Liver (tissue), 9 donors: Measurements from ENCODE around the gene MORN4. TPM values are rescaled to one million over a fixed set of nuclear protein-coding genes. Genes with fewer than 3 reads are reported as not detected.
"Not testable (repeated sequence)": the region's sequence is repeated elsewhere in the genome, so short reads cannot be mapped to it uniquely, and the experiment has no call there.

Experiments used
- DNase-seq: peaks from one replicate; pipeline ENCODE4 v3.0.0-alpha.2; 2017; ENCODE audit warnings: low spot score
- H3K27ac ChIP-seq, 2 donors: one replicate each; pipeline ENCODE4 v1.7.0; 2013; ENCODE audit warnings: inconsistent platforms in 2 of 2, low read length in 2 of 2, control low read depth in 1 of 2, low read depth in 1 of 2, mild to moderate bottlenecking in 1 of 2
- H3K27me3 ChIP-seq, 4 donors: one replicate each; pipeline versions ENCODE4 v1.6.1 to v1.7.0; 2013; ENCODE audit warnings: low read length in 3 of 4, inconsistent platforms in 1 of 4, mild to moderate bottlenecking in 1 of 4, moderate library complexity in 1 of 4; ENCODE audit not compliant: control insufficient read depth in 4 of 4, insufficient read depth in 4 of 4
- H3K36me3 ChIP-seq, 4 donors: one replicate each; pipeline versions ENCODE4 v1.6.1 to v1.7.0; 2013; ENCODE audit warnings: low read length in 3 of 4, mild to moderate bottlenecking in 3 of 4, low read depth in 1 of 4, moderate library complexity in 1 of 4; ENCODE audit not compliant: control insufficient read depth in 4 of 4, insufficient read depth in 3 of 4
- H3K4me1 ChIP-seq, 4 donors: one replicate each; pipeline versions ENCODE4 v1.6.1 to v1.7.0; 2013; ENCODE audit warnings: low read length in 3 of 4, mild to moderate bottlenecking in 3 of 4, moderate library complexity in 1 of 4; ENCODE audit not compliant: control insufficient read depth in 4 of 4, insufficient read depth in 4 of 4
- H3K4me3 ChIP-seq, 3 donors: one replicate each; pipeline versions ENCODE4 v1.6.1 to v1.7.0; 2013; ENCODE audit warnings: low read length in 3 of 3, control low read depth in 1 of 3, low read depth in 1 of 3, mild to moderate bottlenecking in 1 of 3
- H3K9ac ChIP-seq, 2 donors: one replicate each; pipeline ENCODE4 v1.7.0; 2013; ENCODE audit warnings: low read length in 2 of 2, mild to moderate bottlenecking in 2 of 2, moderate library complexity in 2 of 2, control low read depth in 1 of 2, low read depth in 1 of 2
- H3K9me3 ChIP-seq, 4 donors: one replicate each; pipeline versions ENCODE4 v1.6.1 to v1.7.0; 2013; ENCODE audit warnings: low read length in 3 of 4; ENCODE audit not compliant: control insufficient read depth in 4 of 4
- EGR1 ChIP-seq, 2 donors: IDR thresholded peaks; 2 replicates each; pipeline ENCODE4 v1.6.1; 2016 to 2018; ENCODE audit warnings: antibody characterized with exemption in 2 of 2, low read depth in 2 of 2
- FOXA1 ChIP-seq: IDR thresholded peaks from 2 replicates; pipeline ENCODE4 v1.6.1; 2016; ENCODE audit warnings: antibody characterized with exemption
- HNF4A ChIP-seq, 2 donors: conservative IDR thresholded peaks; 2 replicates each; pipeline ENCODE4 v1.6.1; 2016; ENCODE audit warnings: antibody characterized with exemption in 2 of 2, mild to moderate bottlenecking in 2 of 2
- HNF4G ChIP-seq: IDR thresholded peaks from 2 replicates; pipeline ENCODE4 v1.6.1; 2016; ENCODE audit warnings: antibody characterized with exemption
- JUND ChIP-seq, 2 donors: IDR thresholded peaks; 2 replicates each; pipeline ENCODE4 v1.6.1; 2016; ENCODE audit warnings: antibody characterized with exemption in 2 of 2
- NR2F2 ChIP-seq: IDR thresholded peaks from 2 replicates; pipeline ENCODE4 v1.6.1; 2016; ENCODE audit warnings: antibody characterized with exemption
- RAD21 ChIP-seq, 2 donors: IDR thresholded peaks; 2 replicates each; pipeline ENCODE4 v1.6.1; 2016; ENCODE audit warnings: antibody characterized with exemption in 2 of 2, mild to moderate bottlenecking in 2 of 2
- RXRA ChIP-seq, 2 donors: IDR thresholded peaks; 2 replicates each; pipeline ENCODE4 v1.6.1; 2017 to 2018; ENCODE audit warnings: antibody characterized with exemption in 2 of 2, mild to moderate bottlenecking in 1 of 2
- SP1 ChIP-seq: IDR thresholded peaks from 2 replicates; pipeline ENCODE4 v1.6.1; 2018; ENCODE audit warnings: antibody characterized with exemption, mild to moderate bottlenecking
- YY1 ChIP-seq: IDR thresholded peaks from 2 replicates; pipeline ENCODE4 v1.6.1; 2016; ENCODE audit warnings: antibody characterized with exemption, mild to moderate bottlenecking
- WGBS: extraction: QIAGEN DNeasy Blood & Tissue Kit; methylation state at CpG from one replicate; pipeline ENCODE4 v1.1.7; 2013; 5-methylcytosine and 5-hydroxymethylcytosine counted together
- polyA plus RNA-seq, 2 donors: library from polyadenylated mRNA; stranded (reverse) in 1 of 2; unstranded in 1 of 2; fragments of 200-250 nt in 1 of 2; fragments of >200 nt in 1 of 2; fragmentation: Nextera tagmentation in 1 of 2; extraction: Ambion mirVana in 1 of 2; gene quantifications; one replicate each; pipeline versions ENCODE4 v1.2.1 to v1.2.3, GENCODE V29; 2013 to 2015
- total RNA-seq, 2 donors: library from RNA; depleted of rRNA; stranded (reverse); fragments of >200 nt; gene quantifications; one replicate each; pipeline ENCODE4 v1.2.3, GENCODE V29; 2014
- TF ChIP-seq, protein P1 (sequence below): IDR thresholded peaks from 2 replicates; pipeline ENCODE4 v1.6.1; 2016; ENCODE audit warnings: antibody characterized with exemption
- TF ChIP-seq, protein P2 (sequence below): IDR thresholded peaks from 2 replicates; pipeline ENCODE4 v1.6.1; 2016; ENCODE audit warnings: antibody characterized with exemption
- TF ChIP-seq, protein P3 (sequence below): IDR thresholded peaks from 2 replicates; pipeline ENCODE4 v1.6.1; 2016; ENCODE audit warnings: antibody characterized with exemption, mild to moderate bottlenecking
- TF ChIP-seq, protein P4 (sequence below): IDR thresholded peaks from 2 replicates; pipeline ENCODE4 v1.6.1; 2016; ENCODE audit warnings: antibody characterized with exemption
- donor health status: healthy.
- donor health status: healthy.
- donor health status: healthy.
- donor health status: healthy.
- donor health status: healthy.

MORN4 gene
- total and polyA plus RNA-seq, 4 donors, result 0.42 to 3.1 (median 2.1) TPM

DNA sequence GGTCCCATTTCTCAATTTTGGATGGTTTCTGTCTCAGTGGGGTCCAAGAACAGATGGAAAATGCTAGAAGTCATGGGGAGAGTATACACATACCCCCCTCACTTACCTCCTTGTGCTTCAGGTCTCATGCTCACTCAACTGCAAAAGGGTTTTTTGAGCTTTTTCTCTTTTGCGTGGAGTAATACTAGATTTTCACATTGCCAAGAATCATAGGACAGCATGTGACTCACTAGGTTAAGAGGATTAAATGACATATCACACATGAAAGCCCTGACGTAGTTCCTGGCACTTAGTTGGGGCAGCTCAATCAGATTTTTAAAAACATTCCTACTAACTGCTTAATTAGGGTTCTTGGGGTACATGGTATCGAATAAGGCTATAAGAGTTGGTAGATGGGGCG, 11.6 kb upstream of the MORN4 start:
- TF ChIP-seq, protein P1, sequence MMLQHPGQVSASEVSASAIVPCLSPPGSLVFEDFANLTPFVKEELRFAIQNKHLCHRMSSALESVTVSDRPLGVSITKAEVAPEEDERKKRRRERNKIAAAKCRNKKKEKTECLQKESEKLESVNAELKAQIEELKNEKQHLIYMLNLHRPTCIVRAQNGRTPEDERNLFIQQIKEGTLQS, result no peak
- TF ChIP-seq JUND (IDR thresholded peaks at IDR 0.05) (no peak), NR2F2 (no peak), HNF4G (no peak), HNF4A (conservative IDR thresholded peaks at IDR 0.05) (no peak), SP1 (no peak), FOXA1 (no peak), RXRA (IDR thresholded peaks at IDR 0.05) (no peak), YY1 (no peak), EGR1 (IDR thresholded peaks at IDR 0.05; ENCODE audit: low read depth in 2 of 2) (no peak)
- TF ChIP-seq, protein P2, sequence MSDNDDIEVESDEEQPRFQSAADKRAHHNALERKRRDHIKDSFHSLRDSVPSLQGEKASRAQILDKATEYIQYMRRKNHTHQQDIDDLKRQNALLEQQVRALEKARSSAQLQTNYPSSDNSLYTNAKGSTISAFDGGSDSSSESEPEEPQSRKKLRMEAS, result no peak
- TF ChIP-seq, protein P3, sequence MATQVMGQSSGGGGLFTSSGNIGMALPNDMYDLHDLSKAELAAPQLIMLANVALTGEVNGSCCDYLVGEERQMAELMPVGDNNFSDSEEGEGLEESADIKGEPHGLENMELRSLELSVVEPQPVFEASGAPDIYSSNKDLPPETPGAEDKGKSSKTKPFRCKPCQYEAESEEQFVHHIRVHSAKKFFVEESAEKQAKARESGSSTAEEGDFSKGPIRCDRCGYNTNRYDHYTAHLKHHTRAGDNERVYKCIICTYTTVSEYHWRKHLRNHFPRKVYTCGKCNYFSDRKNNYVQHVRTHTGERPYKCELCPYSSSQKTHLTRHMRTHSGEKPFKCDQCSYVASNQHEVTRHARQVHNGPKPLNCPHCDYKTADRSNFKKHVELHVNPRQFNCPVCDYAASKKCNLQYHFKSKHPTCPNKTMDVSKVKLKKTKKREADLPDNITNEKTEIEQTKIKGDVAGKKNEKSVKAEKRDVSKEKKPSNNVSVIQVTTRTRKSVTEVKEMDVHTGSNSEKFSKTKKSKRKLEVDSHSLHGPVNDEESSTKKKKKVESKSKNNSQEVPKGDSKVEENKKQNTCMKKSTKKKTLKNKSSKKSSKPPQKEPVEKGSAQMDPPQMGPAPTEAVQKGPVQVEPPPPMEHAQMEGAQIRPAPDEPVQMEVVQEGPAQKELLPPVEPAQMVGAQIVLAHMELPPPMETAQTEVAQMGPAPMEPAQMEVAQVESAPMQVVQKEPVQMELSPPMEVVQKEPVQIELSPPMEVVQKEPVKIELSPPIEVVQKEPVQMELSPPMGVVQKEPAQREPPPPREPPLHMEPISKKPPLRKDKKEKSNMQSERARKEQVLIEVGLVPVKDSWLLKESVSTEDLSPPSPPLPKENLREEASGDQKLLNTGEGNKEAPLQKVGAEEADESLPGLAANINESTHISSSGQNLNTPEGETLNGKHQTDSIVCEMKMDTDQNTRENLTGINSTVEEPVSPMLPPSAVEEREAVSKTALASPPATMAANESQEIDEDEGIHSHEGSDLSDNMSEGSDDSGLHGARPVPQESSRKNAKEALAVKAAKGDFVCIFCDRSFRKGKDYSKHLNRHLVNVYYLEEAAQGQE, result no peak
- TF ChIP-seq, protein P4, sequence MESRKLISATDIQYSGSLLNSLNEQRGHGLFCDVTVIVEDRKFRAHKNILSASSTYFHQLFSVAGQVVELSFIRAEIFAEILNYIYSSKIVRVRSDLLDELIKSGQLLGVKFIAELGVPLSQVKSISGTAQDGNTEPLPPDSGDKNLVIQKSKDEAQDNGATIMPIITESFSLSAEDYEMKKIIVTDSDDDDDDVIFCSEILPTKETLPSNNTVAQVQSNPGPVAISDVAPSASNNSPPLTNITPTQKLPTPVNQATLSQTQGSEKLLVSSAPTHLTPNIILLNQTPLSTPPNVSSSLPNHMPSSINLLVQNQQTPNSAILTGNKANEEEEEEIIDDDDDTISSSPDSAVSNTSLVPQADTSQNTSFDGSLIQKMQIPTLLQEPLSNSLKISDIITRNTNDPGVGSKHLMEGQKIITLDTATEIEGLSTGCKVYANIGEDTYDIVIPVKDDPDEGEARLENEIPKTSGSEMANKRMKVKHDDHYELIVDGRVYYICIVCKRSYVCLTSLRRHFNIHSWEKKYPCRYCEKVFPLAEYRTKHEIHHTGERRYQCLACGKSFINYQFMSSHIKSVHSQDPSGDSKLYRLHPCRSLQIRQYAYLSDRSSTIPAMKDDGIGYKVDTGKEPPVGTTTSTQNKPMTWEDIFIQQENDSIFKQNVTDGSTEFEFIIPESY, result no peak
- peaks cover 5 to 15% (median 8%) of the 10 kb centered on the region in 4 donors for H3K4me1 ChIP-seq
- H3K4me3 ChIP-seq, result no peak overlapping the region
- DNase-seq, result no peak
- no peak overlapping the region for H3K27ac ChIP-seq
- WGBS, result 97% methylated on average over 4 of the region's 4 CpGs
- no peak overlapping the region for H3K9ac ChIP-seq
- no peaks in the 10 kb centered on the region for H3K9me3 ChIP-seq
- peaks cover 0 to 8% (median 2%) of the 10 kb centered on the region in 4 donors for H3K36me3 ChIP-seq
- H3K27me3 ChIP-seq, result no peaks in the 10 kb centered on the region

DNA sequence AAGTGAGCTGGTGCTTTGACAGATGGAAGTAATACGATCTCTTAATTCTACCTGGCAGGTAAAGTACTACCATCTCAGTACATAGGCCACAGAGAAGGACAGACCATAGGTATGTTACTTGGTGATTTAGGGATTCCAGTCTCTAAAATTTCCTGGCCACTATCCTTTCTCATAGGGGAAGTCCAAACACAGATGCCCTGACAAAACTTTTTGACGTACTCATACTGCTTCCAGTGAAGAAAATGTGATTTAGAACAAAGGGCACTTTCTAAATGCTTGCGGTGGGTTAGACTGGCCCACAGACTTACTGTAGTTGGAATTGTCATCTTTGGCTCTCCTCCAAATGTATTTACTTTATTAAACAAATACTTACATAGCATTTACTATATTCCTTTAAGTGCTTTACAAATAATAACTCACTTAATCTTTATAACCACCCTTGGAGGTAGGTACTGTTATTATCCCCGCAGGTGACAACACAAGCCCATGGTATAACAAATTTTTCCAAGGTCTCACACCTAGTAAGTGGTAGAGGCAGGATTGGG, 10.2 kb upstream of the MORN4 start:
- no peaks in the 10 kb centered on the region for H3K27me3 ChIP-seq
- WGBS, result 96% methylated on average over 4 of the region's 4 CpGs
- DNase-seq, result no peak

DNA sequence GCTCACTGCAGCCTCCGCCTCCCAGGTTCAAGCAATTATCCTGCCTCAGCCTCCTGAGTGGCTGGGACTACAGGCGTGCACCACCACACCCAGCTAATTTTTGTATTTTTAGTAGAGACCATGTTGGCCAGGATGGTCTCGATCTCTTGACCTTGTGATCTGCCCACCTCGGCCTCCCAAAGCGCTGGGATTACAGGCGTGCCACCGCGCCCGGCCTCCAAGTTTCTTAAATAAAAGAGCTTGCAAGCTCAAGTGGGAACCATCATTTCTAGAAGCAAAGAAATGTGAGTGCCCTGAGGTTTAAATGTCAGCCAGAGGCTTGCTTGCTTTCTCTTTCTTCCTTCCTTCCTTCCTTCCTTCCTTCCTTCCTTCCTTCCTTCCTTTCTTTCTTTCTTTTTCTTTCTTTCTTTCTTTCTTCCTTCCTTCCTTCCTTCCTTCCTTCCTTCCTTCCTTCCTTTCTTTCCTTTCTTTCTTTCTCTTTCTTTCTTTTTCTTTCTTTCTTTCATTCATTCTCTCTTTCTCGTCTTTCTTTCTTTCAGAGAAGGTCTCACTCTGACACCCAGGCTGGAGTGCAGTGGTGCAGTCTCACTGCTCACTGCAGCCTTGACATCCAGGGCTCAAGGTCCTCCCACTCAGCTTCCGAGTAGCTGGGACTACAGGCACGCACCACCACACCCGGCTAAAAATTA, 9.3 kb upstream of the MORN4 start:
- not testable (repeated sequence) for DNase-seq

More for the DNA sequence above, 10.2 kb upstream of the MORN4 start:
- no peaks in the 10 kb centered on the region for H3K9me3 ChIP-seq
- H3K36me3 ChIP-seq, result peaks cover 0 to 8% (median 2%) of the 10 kb centered on the region in 4 donors
- H3K9ac ChIP-seq, result no peak overlapping the region
- H3K27ac ChIP-seq, result no peak overlapping the region
- TF ChIP-seq HNF4G, result no peak
- no peak for TF ChIP-seq RAD21 (IDR thresholded peaks at IDR 0.05)
- no peak overlapping the region for H3K4me3 ChIP-seq
- H3K4me1 ChIP-seq, result peaks cover 5 to 15% (median 8%) of the 10 kb centered on the region in 4 donors

More for the DNA sequence above, 9.3 kb upstream of the MORN4 start:
- whole genome bisulfite sequencing, result 97% methylated on average over 13 of the region's 13 CpGs
- peaks cover 5 to 15% (median 8%) of the 10 kb centered on the region in 4 donors for H3K4me1 ChIP-seq
- H3K9me3 ChIP-seq, H3K27me3 ChIP-seq, H3K27ac ChIP-seq, H3K4me3 ChIP-seq, H3K36me3 ChIP-seq, H3K9ac ChIP-seq: not testable (repeated sequence)
